Vagina (tissue), 2 donors: Measurements from ENCODE around the gene GOLGA6L7.
"Not testable (repeated sequence)": the region's sequence is repeated elsewhere in the genome, so short reads cannot be mapped to it uniquely, and the experiment has no call there.

Experiments used
- CTCF ChIP-seq, 3 experiments: fragments of 450-650 bp in 2 of 3; fragments of 200-600 bp in 1 of 3; sonication (generic) in 1 of 3; IDR thresholded peaks; one replicate each; pipeline ENCODE4 v1.5.1; 2017 to 2019; ENCODE audit warnings: antibody characterized with exemption in 3 of 3, mild to moderate bottlenecking in 2 of 3, moderate library complexity in 2 of 3
- POLR2A ChIP-seq, 2 donors: fragments of 450-650 bp; IDR thresholded peaks; one replicate each; pipeline ENCODE4 v1.6.1; 2017; ENCODE audit warnings: antibody characterized with exemption in 2 of 2, mild to moderate bottlenecking in 2 of 2, moderate library complexity in 2 of 2

DNA sequence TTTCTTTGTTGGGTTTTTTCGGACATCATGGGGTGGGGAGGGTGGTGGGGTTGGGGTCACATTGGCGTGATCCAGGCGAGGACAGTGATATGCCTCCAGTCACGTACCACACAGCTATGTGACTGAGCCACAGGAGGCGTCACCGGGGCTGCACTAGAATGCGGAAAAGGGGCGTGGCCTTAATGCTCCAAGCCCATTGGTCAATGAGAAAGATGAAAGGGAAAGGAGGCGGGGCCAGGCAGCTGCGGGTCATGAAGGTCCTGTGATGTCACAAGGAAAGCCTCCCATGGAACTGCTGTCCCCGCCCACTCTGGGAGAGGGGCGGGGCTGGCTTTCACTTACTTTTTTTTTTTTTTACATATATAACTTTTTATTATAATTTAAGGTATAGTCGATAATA, at the start of gene GOLGA6L7:
- TF ChIP-seq CTCF, POLR2A (IDR thresholded peaks at IDR 0.05): not testable (repeated sequence)
